ENCODE data around the gene PLPPR5. TPM values are rescaled to one million over a fixed set of nuclear protein-coding genes. Genes with fewer than 3 reads are reported as not detected.
"Not testable (repeated sequence)": the region's sequence is repeated elsewhere in the genome, so short reads cannot be mapped to it uniquely, and the experiment has no call there.

PLPPR5 gene
- 0.21 TPM for polyA plus RNA-seq (2013, experiment 1 of 2; ENCODE audit: insufficient read length)
- polyA plus RNA-seq (2013, experiment 2 of 2; ENCODE audit: insufficient read length): 0.20 TPM

- DNase-seq: peak; percentile 8
These were observed at the start of gene PLPPR5 for GRCh38 chr1:99004861-99005442. TSS of gene PLPPR5 (minus strand) at chr1:99004861. CDS start at chr1:99004671, 190 bp downstream.

GRCh38 chr1:99051611-99052283 lies 47.1 kb upstream of the PLPPR5 start:
- DNase-seq: no peak

GRCh38 chr1:99049745-99050144 lies 45.1 kb upstream of the PLPPR5 start:
- no peak for DNase-seq

GRCh38 chr1:99036746-99037145 lies 32.1 kb upstream of the PLPPR5 start:
- DNase-seq: not testable (repeated sequence)

- no peak for DNase-seq
These were observed 13.7 kb upstream of the PLPPR5 start for GRCh38 chr1:99018313-99018712.

GRCh38 chr1:99017655-99018054 lies 13.0 kb upstream of the PLPPR5 start:
- DNase-seq: peak; percentile 5

- DNase-seq: no peak
These were observed 6.0 kb upstream of the PLPPR5 start for GRCh38 chr1:99010679-99011078.

- no peak for DNase-seq
These were observed 2.7 kb upstream of the PLPPR5 start for GRCh38 chr1:99007366-99007765.

GRCh38 chr1:99005537-99005942 lies 879 bp upstream of the PLPPR5 start:
- peak; percentile 2 for DNase-seq

GRCh38 chr1:99004254-99004860 lies 304 bp downstream of the PLPPR5 start:
- peak; percentile 38 for DNase-seq

- DNase-seq: no peak
These were observed 944 bp downstream of the PLPPR5 start for GRCh38 chr1:99003581-99004253.

- DNase-seq: no peak
These were observed 11.8 kb downstream of the PLPPR5 start for GRCh38 chr1:98992844-98993243.

GRCh38 chr1:98991127-98992012 lies 13.3 kb downstream of the PLPPR5 start:
- peak; percentile 88 for DNase-seq

- DNase-seq: no peak
These were observed 15.1 kb downstream of the PLPPR5 start for GRCh38 chr1:98989556-98989907.

GRCh38 chr1:98988904-98989555 lies 15.6 kb downstream of the PLPPR5 start:
- DNase-seq: peak; percentile 40

- no peak for DNase-seq
These were observed 19.0 kb downstream of the PLPPR5 start for GRCh38 chr1:98985687-98986086.

- DNase-seq: peak; percentile 72
These were observed 22.6 kb downstream of the PLPPR5 start for GRCh38 chr1:98981917-98982513.

- no peak for DNase-seq
These were observed 25.2 kb downstream of the PLPPR5 start for GRCh38 chr1:98979463-98979862.

- peak; percentile 40 for DNase-seq
These were observed 28.9 kb downstream of the PLPPR5 start for GRCh38 chr1:98975810-98976209.

GRCh38 chr1:98975113-98975512 lies 29.5 kb downstream of the PLPPR5 start:
- peak; percentile 61 for DNase-seq

- no peak for DNase-seq
These were observed 34.7 kb downstream of the PLPPR5 start for GRCh38 chr1:98969798-98970490.
